Sigmoid colon (tissue), 4 donors: Measurements from ENCODE around the gene ICE1.

Experiments
- POLR2A ChIP-seq, 2 donors: fragments of 450-650 bp; IDR thresholded peaks; one replicate each; pipeline ENCODE4 v1.6.1; 2016; ENCODE audit warnings: antibody characterized with exemption in 2 of 2, mild to moderate bottlenecking in 2 of 2, moderate library complexity in 2 of 2
- POLR2AphosphoS5 ChIP-seq, 4 donors: sonication (generic); formaldehyde crosslinking; IDR thresholded peaks; one replicate each; pipeline ENCODE4 v1.6.1; 2017; ENCODE audit warnings: antibody characterized with exemption in 4 of 4
- TF ChIP-seq, protein P1 (sequence below), 4 experiments: fragments of 450-650 bp in 3 of 4; fragments of 200-600 bp in 1 of 4; IDR thresholded peaks; one replicate each; pipeline ENCODE4 v1.5.1; 2016 to 2019; ENCODE audit warnings: antibody characterized with exemption in 4 of 4, mild to moderate bottlenecking in 3 of 4, moderate library complexity in 2 of 4

DNA sequence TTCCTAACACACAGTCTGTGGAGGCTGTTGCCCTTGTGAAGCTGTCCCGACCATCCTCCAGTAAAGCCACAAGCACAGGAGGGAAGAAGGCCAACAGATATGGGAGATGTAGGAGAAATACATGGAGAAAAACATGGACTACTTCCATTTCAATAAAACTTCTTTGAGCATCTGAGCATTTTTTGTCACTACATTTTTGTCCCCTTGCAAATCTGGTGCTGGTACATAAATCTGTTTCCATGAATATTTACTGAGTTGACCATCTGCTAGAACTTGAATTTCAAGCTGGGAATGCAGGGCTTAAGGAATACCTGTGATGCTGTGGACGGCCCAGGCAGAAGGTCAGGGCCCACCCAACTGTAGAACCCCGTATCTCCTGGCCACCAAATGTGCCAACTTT lies 43.9 kb upstream of the ICE1 start:
- TF ChIP-seq, protein P1, sequence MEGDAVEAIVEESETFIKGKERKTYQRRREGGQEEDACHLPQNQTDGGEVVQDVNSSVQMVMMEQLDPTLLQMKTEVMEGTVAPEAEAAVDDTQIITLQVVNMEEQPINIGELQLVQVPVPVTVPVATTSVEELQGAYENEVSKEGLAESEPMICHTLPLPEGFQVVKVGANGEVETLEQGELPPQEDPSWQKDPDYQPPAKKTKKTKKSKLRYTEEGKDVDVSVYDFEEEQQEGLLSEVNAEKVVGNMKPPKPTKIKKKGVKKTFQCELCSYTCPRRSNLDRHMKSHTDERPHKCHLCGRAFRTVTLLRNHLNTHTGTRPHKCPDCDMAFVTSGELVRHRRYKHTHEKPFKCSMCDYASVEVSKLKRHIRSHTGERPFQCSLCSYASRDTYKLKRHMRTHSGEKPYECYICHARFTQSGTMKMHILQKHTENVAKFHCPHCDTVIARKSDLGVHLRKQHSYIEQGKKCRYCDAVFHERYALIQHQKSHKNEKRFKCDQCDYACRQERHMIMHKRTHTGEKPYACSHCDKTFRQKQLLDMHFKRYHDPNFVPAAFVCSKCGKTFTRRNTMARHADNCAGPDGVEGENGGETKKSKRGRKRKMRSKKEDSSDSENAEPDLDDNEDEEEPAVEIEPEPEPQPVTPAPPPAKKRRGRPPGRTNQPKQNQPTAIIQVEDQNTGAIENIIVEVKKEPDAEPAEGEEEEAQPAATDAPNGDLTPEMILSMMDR (IDR thresholded peaks at IDR 0.05) = no peak
- TF ChIP-seq POLR2AphosphoS5 (IDR thresholded peaks at IDR 0.05) (no peak), POLR2A (IDR thresholded peaks at IDR 0.05) (no peak)
